Dedifferentiated amniotic fluid mesenchymal stem cell (primary cell): Measurements from ENCODE around the gene ACSF3.
"Not testable (repeated sequence)": the region's sequence is repeated elsewhere in the genome, so short reads cannot be mapped to it uniquely, and the experiment has no call there.

ENCODE experiments used
- DNase-seq: peaks from one replicate; pipeline ENCODE4 v3.0.0-alpha.2; 2016; ENCODE audit errors: extremely low spot score

The ACSF3 gene

GRCh38 chr16:89073346-89074071 lies 20.1 kb upstream of the ACSF3 start:
- no peak for DNase-seq

DNA sequence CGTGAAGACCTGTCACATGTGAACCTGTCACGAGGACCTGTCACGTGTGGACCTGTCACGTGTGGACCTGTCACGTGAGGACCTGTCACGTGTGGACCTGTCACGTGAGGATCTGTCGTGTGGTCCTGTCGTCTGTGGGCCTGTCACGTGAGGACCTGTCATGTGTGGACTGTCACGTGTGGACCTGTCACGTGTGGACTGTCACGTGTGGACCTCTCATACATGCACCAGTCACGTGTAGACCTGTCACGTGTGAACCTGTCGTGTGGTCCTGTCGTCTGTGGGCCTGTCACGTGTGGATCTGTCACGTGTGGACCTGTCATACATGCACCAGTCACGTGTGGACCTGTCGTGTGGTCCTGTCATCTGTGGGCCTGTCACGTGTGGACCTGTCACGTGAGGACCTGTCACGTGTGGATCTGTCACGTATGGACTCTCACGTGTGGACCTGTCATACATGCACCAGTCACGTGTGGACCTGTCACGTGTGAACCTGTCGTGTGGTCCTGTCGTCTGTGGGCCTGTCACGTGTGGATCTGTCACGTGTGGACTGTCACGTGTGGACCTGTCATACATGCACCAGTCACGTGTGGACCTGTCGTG lies 19.5 kb upstream of the ACSF3 start:
- DNase-seq: not testable (repeated sequence)

- no peak for DNase-seq
Observed at GRCh38 chr16:89074803-89075688, 18.6 kb upstream of the ACSF3 start.

- DNase-seq: no peak
Observed at GRCh38 chr16:89076159-89076558, 17.5 kb upstream of the ACSF3 start.

DNA sequence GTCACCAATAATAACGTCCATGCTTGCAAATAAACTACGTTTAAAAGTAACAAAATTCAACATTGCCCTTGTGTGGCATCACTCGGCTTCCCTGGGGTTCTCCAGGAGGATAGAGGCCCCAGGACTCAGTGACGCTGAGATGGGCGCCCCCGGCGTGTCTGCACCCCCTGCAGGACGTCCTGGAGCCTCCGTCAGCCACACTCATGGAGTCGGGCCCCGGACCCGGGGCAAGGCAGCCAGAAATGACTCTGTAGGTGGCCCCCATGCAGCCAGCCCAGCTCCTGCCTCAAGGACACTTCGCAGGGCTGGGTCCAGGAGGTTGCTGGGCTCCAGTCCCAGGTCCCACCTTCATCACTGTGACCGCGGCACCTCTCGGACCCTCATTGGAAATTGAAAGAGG lies 16.6 kb upstream of the ACSF3 start:
- DNase-seq: no peak

DNA sequence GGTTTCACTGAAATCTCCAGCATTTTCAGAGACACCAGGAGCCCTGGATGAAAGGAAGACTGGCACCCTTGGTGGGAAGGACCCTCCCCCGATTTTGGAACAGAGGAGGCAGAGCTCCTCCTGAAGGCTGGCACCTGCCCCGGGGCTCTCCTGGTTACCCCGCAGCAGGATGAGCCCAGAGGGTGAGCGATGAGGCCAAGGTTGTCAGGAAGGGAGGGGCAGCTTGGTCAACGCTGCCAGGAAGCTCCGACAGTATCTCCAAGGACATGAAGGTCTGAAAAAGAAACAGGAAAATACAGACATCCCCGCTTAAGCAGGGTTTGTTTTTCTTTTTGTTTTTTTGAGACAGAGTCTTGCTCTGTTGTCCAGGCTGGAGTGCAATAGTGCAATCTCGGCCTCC lies 15.5 kb upstream of the ACSF3 start:
- no peak for DNase-seq

GRCh38 chr16:89079434-89079980 lies 14.1 kb upstream of the ACSF3 start:
- no peak for DNase-seq

DNA sequence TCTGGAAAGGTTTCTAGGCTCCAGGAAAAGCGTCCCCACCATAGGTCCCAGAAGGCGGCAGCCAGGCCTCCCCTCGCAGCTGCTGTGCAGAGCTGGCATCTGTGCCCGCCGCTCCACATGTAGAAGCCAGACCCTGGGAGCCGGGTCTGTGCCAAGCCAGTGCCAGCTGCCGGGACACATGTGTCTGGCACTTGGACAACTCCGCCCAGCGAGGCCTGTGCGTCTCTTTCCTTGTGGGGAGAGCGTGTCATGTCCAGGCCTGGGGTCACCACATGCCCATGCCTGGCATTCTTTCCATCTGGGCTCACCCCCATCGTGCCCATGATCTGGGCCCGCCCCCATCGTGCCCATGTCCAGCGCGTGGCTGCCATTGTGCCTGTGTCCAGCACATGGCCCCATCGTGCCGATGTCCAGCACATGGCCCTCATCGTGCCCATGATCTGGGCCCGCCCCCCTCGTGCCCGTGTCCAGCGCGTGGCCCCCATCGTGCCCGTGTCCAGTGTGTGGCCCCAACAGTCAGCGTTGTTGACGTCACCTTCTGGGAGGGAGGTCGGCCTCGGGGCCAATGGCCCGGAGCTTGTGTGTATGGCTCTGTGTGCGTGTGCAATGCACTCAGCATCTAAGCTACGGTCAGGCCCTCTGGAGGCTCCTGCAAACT lies 13.3 kb upstream of the ACSF3 start:
- no peak for DNase-seq

DNA sequence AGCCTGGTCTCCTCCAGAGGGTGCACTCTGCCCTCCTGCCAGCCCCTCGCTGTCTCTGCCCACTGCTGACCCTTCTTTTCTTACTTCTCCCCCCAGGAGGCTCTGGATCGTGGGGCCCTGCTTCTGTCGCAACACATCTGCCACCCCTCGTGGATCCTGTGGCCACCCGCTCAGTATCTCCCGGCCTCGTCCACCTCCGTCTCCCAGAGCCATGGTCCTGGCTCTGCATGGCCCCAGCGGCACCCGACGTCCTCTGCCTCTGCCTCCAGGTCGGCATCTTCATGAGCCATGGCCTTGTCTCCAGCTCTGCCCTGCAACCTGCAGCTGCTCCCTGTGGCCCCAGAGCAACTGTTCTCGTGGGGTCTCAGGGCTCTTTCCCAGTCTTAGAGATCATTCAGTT lies 12.1 kb upstream of the ACSF3 start:
- DNase-seq: no peak

- no peak for DNase-seq
Observed at GRCh38 chr16:89084411-89084810, 9.2 kb upstream of the ACSF3 start.

- no peak for DNase-seq
Observed at GRCh38 chr16:89084814-89085612, 8.6 kb upstream of the ACSF3 start.

DNA sequence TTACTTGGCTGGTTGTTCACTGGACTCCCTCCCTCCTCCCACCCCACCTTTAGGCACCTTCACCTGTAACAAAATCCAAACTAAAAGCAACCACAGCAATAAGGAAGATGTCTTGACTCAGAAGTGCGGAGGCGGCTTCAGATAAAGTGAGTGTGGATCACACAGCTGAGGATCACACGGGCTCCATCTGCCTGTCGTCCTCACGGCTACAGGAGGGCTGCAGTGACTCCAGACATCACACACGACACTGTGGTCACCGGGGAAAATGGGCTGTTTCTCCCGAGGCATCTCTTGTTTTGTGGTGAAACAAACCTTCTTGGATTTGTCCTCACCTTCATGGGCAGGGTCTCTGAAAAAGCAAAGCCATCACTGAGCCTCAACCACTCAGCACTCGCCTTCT lies 7.9 kb upstream of the ACSF3 start:
- no peak for DNase-seq

DNA sequence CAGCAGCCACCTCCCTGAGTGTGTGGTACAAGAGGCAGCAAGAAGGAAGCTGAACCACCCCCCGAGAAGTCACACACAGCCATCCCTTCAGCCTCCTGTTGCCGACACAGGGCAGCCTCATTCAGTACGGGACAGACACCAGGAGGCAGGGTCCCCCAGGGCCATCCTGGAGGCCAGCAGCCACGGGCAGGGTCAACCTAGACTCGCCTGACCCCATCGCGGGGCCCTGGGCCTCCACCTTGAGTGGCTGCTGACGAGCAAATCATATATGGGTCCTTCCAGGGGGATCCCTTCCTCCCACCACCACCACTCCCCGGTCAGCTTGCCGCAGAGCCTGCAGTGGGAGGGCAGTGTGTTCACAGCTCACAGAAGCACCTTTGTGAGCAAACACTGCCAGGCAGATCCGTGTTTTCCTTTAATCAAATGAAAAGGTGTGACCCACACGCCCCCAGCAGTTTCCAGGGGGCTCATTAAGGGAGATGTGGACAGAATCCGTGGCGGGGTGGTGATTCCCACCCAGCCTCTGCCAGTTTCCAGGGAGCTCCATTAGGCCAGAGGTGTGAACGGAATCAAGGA lies 5.6 kb upstream of the ACSF3 start:
- DNase-seq: no peak

DNA sequence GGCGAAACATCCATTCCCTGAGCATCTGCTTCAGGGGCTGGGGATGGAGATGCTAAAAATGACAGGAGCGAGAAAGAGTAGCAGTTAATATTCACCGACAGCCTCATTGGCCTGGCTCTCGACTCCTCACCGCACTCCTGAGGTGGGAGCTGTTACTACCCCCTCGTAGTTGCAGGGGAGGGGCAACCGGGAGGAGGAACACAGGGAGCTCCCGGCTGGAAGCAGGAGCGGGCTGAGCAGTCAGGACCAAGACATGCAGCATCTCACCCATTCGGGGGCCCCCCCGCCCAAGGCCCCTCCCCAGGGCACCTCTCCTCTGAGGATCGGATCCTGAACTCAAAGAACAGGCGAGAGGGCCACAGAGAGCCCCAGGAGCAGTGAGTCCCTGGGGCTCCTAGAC lies 4.5 kb upstream of the ACSF3 start:
- DNase-seq: no peak

- DNase-seq: no peak
Observed at GRCh38 chr16:89090182-89090630, 3.4 kb upstream of the ACSF3 start.

DNA sequence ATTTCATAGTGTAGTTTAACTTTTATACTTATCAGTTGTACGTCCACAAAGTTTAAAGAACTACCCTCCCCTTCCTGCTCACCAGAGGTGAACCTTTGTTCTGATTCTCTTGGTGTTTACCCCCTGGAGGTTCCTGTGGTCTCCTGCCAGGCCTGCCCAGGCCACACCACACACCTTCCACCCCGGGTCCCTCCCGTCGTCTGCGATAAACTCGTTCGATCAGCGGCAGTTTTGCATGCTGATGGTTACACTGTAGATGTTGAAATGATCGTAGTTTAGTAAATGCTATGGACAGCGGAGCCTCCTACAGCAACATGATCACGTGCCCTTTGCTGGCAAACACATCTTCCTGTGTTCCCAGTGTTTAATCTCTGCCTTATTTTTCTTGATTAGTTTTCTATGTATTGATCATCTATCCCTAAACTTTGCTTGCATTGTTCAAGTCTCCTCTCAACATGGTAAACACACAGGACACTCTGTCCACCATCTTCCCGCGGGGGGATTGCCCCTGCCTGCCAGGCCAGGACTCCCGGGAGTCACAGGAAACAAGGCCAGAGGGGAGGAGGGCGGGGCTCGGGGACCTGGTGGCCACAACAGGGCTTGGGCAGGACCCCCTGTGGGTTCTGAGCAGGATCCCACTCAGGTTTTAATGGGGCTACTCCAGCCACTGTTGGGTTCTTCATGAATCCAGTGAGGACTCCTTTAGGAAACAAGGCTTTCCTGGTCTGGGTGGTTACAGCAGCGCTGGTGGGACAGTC lies 2.8 kb upstream of the ACSF3 start:
- DNase-seq: no peak

- DNase-seq: no peak
Observed at GRCh38 chr16:89092013-89092412, 1.6 kb upstream of the ACSF3 start.

DNA sequence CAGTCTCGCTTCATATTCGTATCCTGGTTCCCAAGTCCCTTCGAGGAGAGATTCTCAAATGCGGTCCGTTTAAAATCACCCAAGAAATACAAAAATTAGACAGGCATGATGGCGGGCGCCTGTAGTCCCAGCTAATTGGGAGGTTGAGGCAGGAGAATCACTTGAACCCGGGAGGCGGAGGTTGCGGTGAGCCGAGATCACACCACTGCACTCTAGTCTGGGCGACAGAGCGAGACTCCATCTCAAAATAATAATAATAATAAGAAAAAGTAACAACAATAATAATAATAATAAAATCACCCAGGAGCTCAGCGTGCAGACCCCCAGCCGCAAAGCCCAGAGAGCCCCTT lies 425 bp upstream of the ACSF3 start:
- not testable (repeated sequence) for DNase-seq

DNA sequence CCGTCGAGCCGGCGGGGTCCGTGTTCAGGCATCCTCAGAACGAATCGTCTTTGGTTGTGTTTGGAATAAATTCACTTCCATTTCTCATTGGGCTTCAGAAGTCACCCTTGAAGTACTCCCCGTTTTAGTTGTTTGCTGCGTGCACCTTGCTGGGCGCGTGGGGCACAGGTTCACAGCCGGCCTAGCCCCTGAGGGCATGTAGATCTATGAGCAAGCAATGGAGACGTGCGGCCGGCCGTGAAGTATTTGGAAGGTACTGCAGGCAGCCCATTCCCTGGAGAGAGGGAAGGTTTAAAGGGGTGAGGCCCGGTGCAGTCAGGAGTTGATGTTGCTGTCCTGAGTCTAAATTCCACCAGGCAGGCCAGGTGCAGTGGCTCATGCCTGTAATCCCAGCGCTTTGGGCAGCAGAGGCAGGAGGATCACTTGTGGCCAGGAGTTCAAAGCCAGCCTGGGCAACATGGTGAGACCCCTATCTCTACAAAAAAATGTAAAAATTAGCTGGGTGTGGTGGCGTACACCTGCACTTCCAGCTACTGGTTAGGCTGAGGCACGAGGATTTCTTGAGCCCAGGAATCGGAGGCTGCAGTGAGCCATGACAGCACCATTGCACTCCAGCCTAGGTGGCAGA lies 714 bp downstream of the ACSF3 start:
- no peak for DNase-seq

DNA sequence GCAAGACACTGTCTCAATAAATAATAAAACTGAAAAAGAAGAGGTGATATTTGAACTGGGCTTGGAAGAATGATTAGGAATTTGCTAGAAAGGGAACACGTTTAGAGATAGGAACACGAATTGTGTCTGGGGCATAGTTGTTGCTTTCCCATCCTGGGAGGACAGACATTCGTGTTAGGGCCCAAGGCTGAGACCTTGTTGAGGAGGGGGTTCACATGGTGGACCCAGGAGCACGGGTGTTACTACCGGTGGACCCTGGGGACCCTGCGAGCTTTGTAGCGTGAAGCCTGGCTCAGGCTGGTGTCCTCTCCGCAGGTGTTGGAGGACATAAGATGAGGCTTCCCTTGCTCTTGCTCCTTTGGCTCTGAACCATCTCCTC lies 1.2 kb downstream of the ACSF3 start:
- DNase-seq: no peak
